ENCODE results near the gene ELP5. TPM values are rescaled to one million over a fixed set of nuclear protein-coding genes. Genes with fewer than 3 reads are reported as not detected.

Gene ELP5
- total RNA-seq, 1 experiment from 2014 or later: 49.6 TPM

DNA sequence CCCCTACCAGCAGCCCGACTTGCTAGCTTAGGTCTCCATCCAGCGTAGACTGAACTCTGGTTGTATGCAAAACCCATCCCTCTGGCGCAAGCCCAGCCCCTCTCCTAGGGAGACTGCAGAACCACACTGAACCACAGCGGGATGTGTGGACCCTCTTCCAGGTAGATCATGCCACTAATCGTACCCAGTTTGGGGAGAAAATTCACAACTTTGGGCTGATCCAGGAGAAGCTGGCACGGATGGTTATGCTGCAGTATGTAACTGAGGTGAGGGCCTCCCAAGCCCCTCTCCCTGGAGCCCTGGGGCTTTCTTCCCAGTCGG lies 29.1 kb upstream of the ELP5 start:
- H3K23ac ChIP-seq (ENCODE audit: insufficient read length, low read depth, low read length): no peak overlapping the region
- no peaks in the 10 kb centered on the region for H4K20me1 ChIP-seq (ENCODE audit: control insufficient read depth, insufficient read depth, insufficient read length)
- DNase-seq: peak; percentile 30
- no peaks in the 10 kb centered on the region for H3K27me3 ChIP-seq (ENCODE audit: insufficient read depth, low read length)
- H3K36me3 Mint-ChIP-seq (ENCODE audit: insufficient read depth in 1 of 3, low read depth in 3 of 3): peaks cover 21 to 67% (median 57%) of the 10 kb centered on the region in 3 experiments; a peak in 6 of 7 replicates
- H3K23me2 ChIP-seq (ENCODE audit: insufficient read length, low read depth, low read length, poor library complexity, severe bottlenecking): peaks cover 5% of the 10 kb centered on the region
- no peak overlapping the region for H4K91ac ChIP-seq (ENCODE audit: insufficient read length, low read depth, low read length)
- H3K9ac ChIP-seq (ENCODE audit: extremely low read depth, insufficient read length, low read length): no peak overlapping the region
- H3K27me3 Mint-ChIP-seq (ENCODE audit: low read depth): peaks cover 1% of the 10 kb centered on the region; the same call in 1 of the 2 replicates
- no peak overlapping the region for H3K4me3 Mint-ChIP-seq
- no peaks in the 10 kb centered on the region for H3K4me1 ChIP-seq (ENCODE audit: insufficient read depth, low read length)
- H3K79me2 ChIP-seq (ENCODE audit: insufficient read depth, low read length): no peaks in the 10 kb centered on the region
- no peak overlapping the region for H3T11ph ChIP-seq (ENCODE audit: low read length)
- no peak overlapping the region for H4K5ac ChIP-seq (ENCODE audit: insufficient read length, low read depth, low read length)
- peaks cover 29 to 30% of the 10 kb centered on the region in 2 experiments for H3K4me1 Mint-ChIP-seq
- H2BK5ac ChIP-seq (ENCODE audit: insufficient read length, low read length): no peak overlapping the region
- H2BK15ac ChIP-seq (ENCODE audit: low read depth, low read length): no peak overlapping the region
- no peak overlapping the region for H3K56ac ChIP-seq (ENCODE audit: insufficient read length, low read depth, low read length)
- H3K4me2 ChIP-seq (ENCODE audit: insufficient read depth, insufficient read length, low read length): no peak overlapping the region
- TF ChIP-seq, protein P1, sequence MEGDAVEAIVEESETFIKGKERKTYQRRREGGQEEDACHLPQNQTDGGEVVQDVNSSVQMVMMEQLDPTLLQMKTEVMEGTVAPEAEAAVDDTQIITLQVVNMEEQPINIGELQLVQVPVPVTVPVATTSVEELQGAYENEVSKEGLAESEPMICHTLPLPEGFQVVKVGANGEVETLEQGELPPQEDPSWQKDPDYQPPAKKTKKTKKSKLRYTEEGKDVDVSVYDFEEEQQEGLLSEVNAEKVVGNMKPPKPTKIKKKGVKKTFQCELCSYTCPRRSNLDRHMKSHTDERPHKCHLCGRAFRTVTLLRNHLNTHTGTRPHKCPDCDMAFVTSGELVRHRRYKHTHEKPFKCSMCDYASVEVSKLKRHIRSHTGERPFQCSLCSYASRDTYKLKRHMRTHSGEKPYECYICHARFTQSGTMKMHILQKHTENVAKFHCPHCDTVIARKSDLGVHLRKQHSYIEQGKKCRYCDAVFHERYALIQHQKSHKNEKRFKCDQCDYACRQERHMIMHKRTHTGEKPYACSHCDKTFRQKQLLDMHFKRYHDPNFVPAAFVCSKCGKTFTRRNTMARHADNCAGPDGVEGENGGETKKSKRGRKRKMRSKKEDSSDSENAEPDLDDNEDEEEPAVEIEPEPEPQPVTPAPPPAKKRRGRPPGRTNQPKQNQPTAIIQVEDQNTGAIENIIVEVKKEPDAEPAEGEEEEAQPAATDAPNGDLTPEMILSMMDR (conservative IDR thresholded peaks at IDR 0.05): no peak
- no peak overlapping the region for H2AFZ ChIP-seq (ENCODE audit: low read length)
- H2BK120ac ChIP-seq (ENCODE audit: low read depth, low read length, poor library complexity, severe bottlenecking): no peak overlapping the region
- no CpG with 5 or more reads among the region's 7 CpGs for WGBS (ENCODE audit: extremely low coverage, insufficient read length, low lambda C conversion rate)
- H3K4ac ChIP-seq (ENCODE audit: low read depth, low read length): no peak overlapping the region
- no peak overlapping the region for H2AK5ac ChIP-seq (ENCODE audit: insufficient read length, low read length)
- H4K8ac ChIP-seq (replicated peaks; ENCODE audit: insufficient read length, low read depth, low read length): no peak overlapping the region
- H3K79me1 ChIP-seq (ENCODE audit: insufficient read depth, low read depth, low read length, poor library complexity, severe bottlenecking): no peaks in the 10 kb centered on the region
- no peak overlapping the region for H3K18ac ChIP-seq (ENCODE audit: insufficient read length, low read depth, low read length)
- H3K9me3 ChIP-seq (ENCODE audit: control insufficient read depth, low read depth, low read length): no peaks in the 10 kb centered on the region
- no peak overlapping the region for H2BK20ac ChIP-seq (ENCODE audit: low read depth, low read length, poor library complexity, severe bottlenecking)
- no peak overlapping the region for H3K14ac ChIP-seq (ENCODE audit: insufficient read depth, low read length)
- no peaks in the 10 kb centered on the region; a peak in 1 of 5 replicates for H3K9me3 Mint-ChIP-seq
- no peak overlapping the region for H3K27ac ChIP-seq (ENCODE audit: insufficient read length, low read depth, low read length)
- H2BK12ac ChIP-seq (ENCODE audit: insufficient read length, low read depth, low read length): no peak overlapping the region
- H3K27ac Mint-ChIP-seq: no peak overlapping the region
